Measurements from ENCODE around the gene JAG1. TPM values are rescaled to one million over a fixed set of nuclear protein-coding genes. Genes with fewer than 3 reads are reported as not detected.

Gene JAG1
- 176 and 184 TPM in 2 replicates for total RNA-seq (2014; rRNA removed)
- percentile 99 among the genes with signal in this experiment for Bru-seq, nascent RNA
- percentile 98 among the genes with signal in this experiment for BruChase-seq, experiment 1, labeled RNA remaining after a 6-hour chase
- BruChase-seq, experiment 2, labeled RNA remaining after a 2-hour chase, result percentile 99 among the genes with signal in this experiment
- long read RNA-seq, full-length matches to known transcripts, result 17 of 1,042 reads
- long read RNA-seq, partial matches to known transcripts, result 939 of 1,042 reads
- long read RNA-seq, other reads (novel, unspliced or antisense), result 86 of 1,042 reads

GRCh38 chr20:10673842-10674683, at the start of gene JAG1:
JAG1 (minus strand) TSS chr20:10673999; CDS start chr20:10673530, 469 bp downstream.
- ATAC-seq (peak; percentile 56), DNase-seq (peak; percentile 99)
- H3K27ac ChIP-seq (ENCODE audit: low read length), result peak within 1 kb of the TSS; percentile 95
- no peaks in the 10 kb centered on the region for H3K9me2 ChIP-seq (replicated peaks; ENCODE audit: low read length)
- H3K9me3 ChIP-seq (ENCODE audit: low read length), result no peaks in the 10 kb centered on the region
- no peak for TF ChIP-seq EZH2 (IDR thresholded peaks at IDR 0.05; ENCODE audit: low read length, unreplicated experiment)
- TF ChIP-seq EZH2phosphoT487 (IDR thresholded peaks at IDR 0.05; ENCODE audit: borderline replicate concordance, low read length), result no peak
- no TSS peak for BruUV-seq (replicated peaks)
- peak within 1 kb of the TSS; percentile 89 for H3K4me2 ChIP-seq (ENCODE audit: low read length)
- H3K79me2 ChIP-seq (ENCODE audit: low read length), result peaks cover 62% of the 10 kb centered on the region
- H3K36me3 ChIP-seq (ENCODE audit: low read depth, low read length), result peaks cover 32% of the 10 kb centered on the region
- CTCF ChIA-PET, result interaction anchor here (0.5 to 1.6 kb wide), 6 partner anchors 47 to 593 kb away, joined by 3 to 12 read pairs (median 3); no protein-coding TSS in a partner anchor
- no peaks in the 10 kb centered on the region for H3K27me3 ChIP-seq (ENCODE audit: low read length)
- peak within 1 kb of the TSS; percentile 95 for H3K4me3 ChIP-seq (ENCODE audit: low read length)
- POLR2A ChIA-PET (ENCODE audit: unreplicated experiment), result interaction anchor here (0.5 to 1.5 kb wide), 16 partner anchors 32 to 593 kb away, joined by 3 to 7 read pairs (median 4); partner anchors contain the start of gene MKKS
- intact Hi-C loops (cut with micrococcal nuclease), result loop anchor here (1.0 to 10.0 kb wide), 15 partner anchors 33 to 870 kb away; partner anchors contain the start of gene MKKS
- peaks cover 38% of the 10 kb centered on the region for H3K4me1 ChIP-seq (ENCODE audit: insufficient read depth, low read length)
- H3F3A ChIP-seq (ENCODE audit: low read length, unreplicated experiment), result no peaks in the 10 kb centered on the region
- H3K9ac ChIP-seq (ENCODE audit: low read length), result peak within 1 kb of the TSS; percentile 97
- H2AFZ ChIP-seq (ENCODE audit: low read length), result peak within 1 kb of the TSS; percentile 68
- peaks cover 38% of the 10 kb centered on the region for H4K20me1 ChIP-seq (ENCODE audit: low read length)

- Histone ChIP-seq H4K20me1 (ENCODE audit: low read length) (no peaks in the 10 kb centered on the region), H3K79me2 (ENCODE audit: low read length) (no peaks in the 10 kb centered on the region), H3K27ac (ENCODE audit: low read length) (no peak overlapping the region), H3K36me3 (ENCODE audit: low read depth, low read length) (no peaks in the 10 kb centered on the region), H3K4me2 (ENCODE audit: low read length) (no peak overlapping the region), H3F3A (ENCODE audit: low read length, unreplicated experiment) (no peaks in the 10 kb centered on the region), H2AFZ (ENCODE audit: low read length) (no peak overlapping the region), H3K27me3 (ENCODE audit: low read length) (no peaks in the 10 kb centered on the region), H3K4me3 (ENCODE audit: low read length) (no peak overlapping the region), H3K4me1 (ENCODE audit: insufficient read depth, low read length) (peaks cover 24% of the 10 kb centered on the region), H3K9me3 (ENCODE audit: low read length) (no peaks in the 10 kb centered on the region), H3K9ac (ENCODE audit: low read length) (no peak overlapping the region), H3K9me2 (replicated peaks; ENCODE audit: low read length) (no peaks in the 10 kb centered on the region)
- CTCF ChIA-PET, result no interaction called here
- intact Hi-C loops (cut with micrococcal nuclease), result no loop called here
- no TSS peak for BruUV-seq (replicated peaks)
- TF ChIP-seq EZH2phosphoT487 (IDR thresholded peaks at IDR 0.05; ENCODE audit: borderline replicate concordance, low read length) (no peak), EZH2 (IDR thresholded peaks at IDR 0.05; ENCODE audit: low read length, unreplicated experiment) (no peak), CTCF (conservative IDR thresholded peaks at IDR 0.05; ENCODE audit: low read depth, low read length) (no peak)
- DNase-seq, result no peak
- ATAC-seq, result no peak
- POLR2A ChIA-PET (ENCODE audit: unreplicated experiment), result no interaction called here
Observed at GRCh38 chr20:10721976-10722375, 48.2 kb upstream of the JAG1 start.

GRCh38 chr20:10721137-10721896, 47.5 kb upstream of the JAG1 start:
- H3K27me3 ChIP-seq (ENCODE audit: low read length), result no peaks in the 10 kb centered on the region
- no peaks in the 10 kb centered on the region for H3K79me2 ChIP-seq (ENCODE audit: low read length)
- intact Hi-C loops (cut with micrococcal nuclease), result no loop called here
- H3K4me2 ChIP-seq (ENCODE audit: low read length), result no peak overlapping the region
- peaks cover 31% of the 10 kb centered on the region for H3K4me1 ChIP-seq (ENCODE audit: insufficient read depth, low read length)
- ATAC-seq (no peak), DNase-seq (no peak)
- no TSS peak for BruUV-seq (replicated peaks)
- no peak for TF ChIP-seq EZH2phosphoT487 (IDR thresholded peaks at IDR 0.05; ENCODE audit: borderline replicate concordance, low read length)
- no peak for TF ChIP-seq EZH2 (IDR thresholded peaks at IDR 0.05; ENCODE audit: low read length, unreplicated experiment)
- no peak for TF ChIP-seq CTCF (conservative IDR thresholded peaks at IDR 0.05; ENCODE audit: low read depth, low read length)
- ChIA-PET POLR2A (ENCODE audit: unreplicated experiment) (no interaction called here), CTCF (interaction anchor here (0.6 kb wide), 1 partner anchor 47 kb away, joined by 3 read pairs; no protein-coding TSS in a partner anchor)
- no peaks in the 10 kb centered on the region for H3K36me3 ChIP-seq (ENCODE audit: low read depth, low read length)
- H4K20me1 ChIP-seq (ENCODE audit: low read length), result no peaks in the 10 kb centered on the region
- H3K9me3 ChIP-seq (ENCODE audit: low read length), result no peaks in the 10 kb centered on the region
- no peaks in the 10 kb centered on the region for H3K9me2 ChIP-seq (replicated peaks; ENCODE audit: low read length)
- H3F3A ChIP-seq (ENCODE audit: low read length, unreplicated experiment), result no peaks in the 10 kb centered on the region
- no peak overlapping the region for H3K4me3 ChIP-seq (ENCODE audit: low read length)
- H3K27ac ChIP-seq (ENCODE audit: low read length), result no peak overlapping the region
- no peak overlapping the region for H2AFZ ChIP-seq (ENCODE audit: low read length)
- H3K9ac ChIP-seq (ENCODE audit: low read length), result no peak overlapping the region

Data from PC-3 (cell line).